ENCODE data around the gene DBN1.

- no peak for TF ChIP-seq CTCF (IDR thresholded peaks at IDR 0.05)
- TF ChIP-seq POLR2A (IDR thresholded peaks at IDR 0.05): no peak
Observed at GRCh38 chr5:177483994-177484901, 10.8 kb upstream of the DBN1 start.
